GM10266 (cell line): Measurements from ENCODE around the gene ERN1.
A peak's percentile ranks its signal among the peaks of the same experiment; 100 is the strongest.

Experiments used
- DNase-seq: peaks from one replicate; pipeline ENCODE4 v3.0.0; 2012; ENCODE audit errors: extremely low spot score
- CTCF ChIP-seq: IDR thresholded peaks from 2 replicates; pipeline ENCODE4 v1.5.1; 2012; ENCODE audit warnings: mild to moderate bottlenecking, low read depth; ENCODE audit not compliant: control insufficient read depth, insufficient read depth; ENCODE audit errors: missing control alignments

The ERN1 gene

GRCh38 chr17:64036198-64036922 is 93.6 kb downstream of the ERN1 start:
- DNase-seq = no peak
- peak; percentile 23 for TF ChIP-seq CTCF

GRCh38 chr17:64032081-64032480 is 97.9 kb downstream of the ERN1 start:
- TF ChIP-seq CTCF = no peak
- no peak for DNase-seq

- TF ChIP-seq CTCF = peak; percentile 66
- DNase-seq = peak; percentile 60
Measured at GRCh38 chr17:64028874-64029464, 101.0 kb downstream of the ERN1 start.

GRCh38 chr17:64025732-64026294 is 104.1 kb downstream of the ERN1 start:
- TF ChIP-seq CTCF = peak; percentile 95
- peak; percentile 74 for DNase-seq

- no peak for DNase-seq
- TF ChIP-seq CTCF = no peak
Measured at GRCh38 chr17:64024781-64025731, 104.9 kb downstream of the ERN1 start.

- TF ChIP-seq CTCF = no peak
- DNase-seq = no peak
Measured at GRCh38 chr17:64024215-64024654, 105.7 kb downstream of the ERN1 start.

- no peak for TF ChIP-seq CTCF
- no peak for DNase-seq
Measured at GRCh38 chr17:64022611-64023063, 107.3 kb downstream of the ERN1 start.
